B cell (primary cell): ENCODE results near the gene FTO. TPM values are rescaled to one million over a fixed set of nuclear protein-coding genes. Genes with fewer than 3 reads are reported as not detected.

Experiments
- ATAC-seq: fragments of 200-7000 bp; cut with Tn5 transposase; one replicate; pipeline ENCODE4 v1.10.0; 2021; ENCODE audit warnings: low read depth, mild to moderate bottlenecking, moderate number of reproducible peaks, moderate library complexity
- CTCF ChIA-PET: fragments of 350-600 bp; sonication (Branson Sonifier 250); formaldehyde crosslinking; loops from one replicate; lab custom pipeline; 2021; ENCODE audit warnings: antibody characterized with exemption, inconsistent platforms; lab: Charles Lee
- POLR2A ChIA-PET: fragments of 350-600 bp; sonication (Branson Sonifier 250); formaldehyde crosslinking; loops from one replicate; lab custom pipeline; 2021; ENCODE audit warnings: antibody characterized with exemption; lab: Charles Lee
- DNase-seq: peaks from one replicate; pipeline ENCODE4 v3.0.0; 2013
- H2AFZ ChIP-seq: 2 replicates; pipeline ENCODE4 v1.6.1; 2012; ENCODE audit warnings: mild to moderate bottlenecking, low read depth, low read length; ENCODE audit not compliant: insufficient read depth, poor library complexity, severe bottlenecking
- H3K27ac ChIP-seq, 2 donors: 1 replicate in 1 of 2; 2 replicates in 1 of 2; pipeline ENCODE4 v1.5.1; 2012 to 2013; ENCODE audit warnings: low read length in 2 of 2, mild to moderate bottlenecking in 2 of 2, moderate library complexity in 1 of 2
- H3K27me3 ChIP-seq, 4 experiments: fragments of 200-600 bp in 1 of 4; sonication (generic) in 1 of 4; replicated peaks in 1 of 4; 1 replicate in 2 of 4; 2 replicates in 2 of 4; pipeline versions ENCODE4 v1.6.1 to v1.7.0; 2013 to 2016; ENCODE audit warnings: low read length in 3 of 4, mild to moderate bottlenecking in 2 of 4, mixed read lengths in 1 of 4, moderate library complexity in 1 of 4; ENCODE audit not compliant: insufficient read depth in 4 of 4, control insufficient read depth in 3 of 4; ENCODE audit errors: control extremely low read depth in 1 of 4
- H3K36me3 ChIP-seq, 2 experiments: replicated peaks in 1 of 2; 1 replicate in 1 of 2; 2 replicates in 1 of 2; pipeline versions ENCODE4 v1.6.1 to v1.7.1; 2013; ENCODE audit warnings: low read length in 1 of 2; ENCODE audit not compliant: insufficient read depth in 2 of 2, control insufficient read depth in 1 of 2; ENCODE audit errors: control extremely low read depth in 1 of 2, extremely low read depth in 1 of 2
- H3K4me1 ChIP-seq, 2 donors: fragments of 200-600 bp in 1 of 2; sonication (generic) in 1 of 2; 1 replicate in 1 of 2; 2 replicates in 1 of 2; pipeline versions ENCODE4 v1.5.1 to v1.6.1; 2013 to 2017; ENCODE audit warnings: low read length in 2 of 2; ENCODE audit not compliant: control insufficient read depth in 2 of 2, insufficient read depth in 2 of 2
- H3K4me2 ChIP-seq: replicated peaks from 2 replicates; pipeline ENCODE3; 2012; ENCODE audit warnings: mild to moderate bottlenecking, low read depth, low read length; ENCODE audit not compliant: poor library complexity, severe bottlenecking
- H3K4me3 ChIP-seq, 5 experiments: fragments of 200-600 bp in 1 of 5; sonication (generic) in 1 of 5; 1 replicate in 3 of 5; 2 replicates in 2 of 5; pipeline versions ENCODE4 v1.5.1 to v1.7.0; 2011 to 2016; ENCODE audit warnings: low read length in 4 of 5, mild to moderate bottlenecking in 4 of 5, low read depth in 2 of 5, control low read depth in 1 of 5, moderate library complexity in 1 of 5; ENCODE audit not compliant: insufficient read depth in 1 of 5; ENCODE audit errors: control extremely low read depth in 1 of 5, extremely low read depth in 1 of 5
- H3K79me2 ChIP-seq: fragments of 200-600 bp; sonication (generic); one replicate; pipeline ENCODE4 v1.6.0; 2016; ENCODE audit warnings: low read length; ENCODE audit not compliant: control insufficient read depth, insufficient read depth
- H3K9ac ChIP-seq: fragments of 200-600 bp; sonication (generic); 2 replicates; pipeline ENCODE4 v1.6.1; 2017; ENCODE audit warnings: mild to moderate bottlenecking, low read length, moderate library complexity
- H3K9me3 ChIP-seq, 3 donors: one replicate each; pipeline versions ENCODE4 v1.6.1 to v1.7.1; 2013; ENCODE audit warnings: low read length in 2 of 3; ENCODE audit not compliant: control insufficient read depth in 2 of 3, insufficient read depth in 1 of 3; ENCODE audit errors: control extremely low read depth in 1 of 3
- H4K20me1 ChIP-seq: 2 replicates; pipeline ENCODE4 v1.6.0; 2012; ENCODE audit warnings: mild to moderate bottlenecking, low read length; ENCODE audit not compliant: insufficient read depth, control insufficient read depth, poor library complexity, severe bottlenecking
- H3K27ac Mint-ChIP-seq: one replicate; pipeline ENCODE4 v1.8.0; 2021; ENCODE audit warnings: mixed read lengths
- H3K27me3 Mint-ChIP-seq: one replicate; pipeline ENCODE4 v1.8.0; 2021; ENCODE audit warnings: mixed read lengths
- H3K4me1 Mint-ChIP-seq: one replicate; pipeline ENCODE4 v1.8.0; 2021; ENCODE audit warnings: mixed read lengths
- H3K4me3 Mint-ChIP-seq: one replicate; pipeline ENCODE4 v1.8.0; 2021; ENCODE audit warnings: mixed read lengths
- H3K9me3 Mint-ChIP-seq: one replicate; pipeline ENCODE4 v1.8.0; 2022; ENCODE audit warnings: mixed read lengths; ENCODE audit not compliant: insufficient read depth
- EZH2 ChIP-seq: IDR thresholded peaks from 2 replicates; pipeline ENCODE4 v1.6.1; 2012; ENCODE audit warnings: borderline replicate concordance, low read depth, mild to moderate bottlenecking, moderate library complexity, low read length; ENCODE audit not compliant: insufficient read depth, poor library complexity, severe bottlenecking
- WGBS: methylation state at CpG from one replicate; pipeline ENCODE4 v1.1.5; 2013; ENCODE audit warnings: missing lambda C conversion rate; ENCODE audit not compliant: insufficient coverage; 5-methylcytosine and 5-hydroxymethylcytosine counted together
- intact Hi-C: fragments of 100-400 bp; cut with micrococcal nuclease; formaldehyde crosslinking; loops from one replicate; pipeline ENCODE4 v1.10.0; 2022
- polyA plus RNA-seq: library from polyadenylated mRNA; depleted of rRNA; stranded (reverse); fragments of >200 nt; gene quantifications from 2 replicates; pipeline ENCODE4 v1.2.3, GENCODE V29; 2012
- total RNA-seq, 2 donors: library from RNA; stranded (reverse); fragments of 120-200 nt in 1 of 2; gene quantifications; 1 replicate in 1 of 2; 2 replicates in 1 of 2; pipeline versions ENCODE4 v1.2.3 to v1.2.4, GENCODE V29; 2013 to 2022
- TF ChIP-seq, protein P1 (sequence below): fragments of 200-600 bp; IDR thresholded peaks from one replicate; pipeline ENCODE4 v1.8.0; 2022; ENCODE audit warnings: antibody characterized with exemption, mild to moderate bottlenecking

The FTO gene
- total and polyA plus RNA-seq, 2 donors (not counting 1 experiment from before 2014, with no cell fraction given) = 26.5 to 68.5 TPM

DNA sequence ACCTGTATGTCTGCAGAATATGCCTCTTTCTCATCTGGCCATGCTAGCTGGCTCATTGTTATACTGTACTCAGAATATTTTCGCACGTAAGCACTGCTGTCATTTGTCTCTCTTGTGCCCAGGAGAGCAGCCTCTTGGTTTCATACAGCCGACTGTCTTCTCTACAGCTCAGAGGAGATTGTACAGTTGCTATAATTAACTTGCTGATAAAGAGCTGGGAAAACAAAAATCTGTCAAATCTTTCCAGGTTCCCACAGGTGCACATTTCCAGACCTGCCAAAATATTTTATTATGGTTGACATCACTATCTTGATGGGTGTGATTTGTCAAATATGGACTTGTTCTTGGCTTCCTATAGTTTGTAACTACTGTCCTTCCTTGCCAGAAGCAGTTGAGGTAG, 122.7 kb downstream of the FTO start:
- H3K4me1 Mint-ChIP-seq = no peaks in the 10 kb centered on the region
- peaks cover 1% of the 10 kb centered on the region for H3K79me2 ChIP-seq
- no peak overlapping the region for H3K27ac Mint-ChIP-seq
- H3K4me3 Mint-ChIP-seq = no peak overlapping the region
- peaks cover 0 to 5% of the 10 kb centered on the region in 2 experiments for H3K36me3 ChIP-seq
- H3K4me2 ChIP-seq = no peak overlapping the region
- no peaks in the 10 kb centered on the region for H3K27me3 Mint-ChIP-seq
- no peak overlapping the region for H3K4me3 ChIP-seq
- no peaks in the 10 kb centered on the region for H3K9me3 Mint-ChIP-seq
- ChIA-PET CTCF (no interaction called here), POLR2A (no interaction called here)
- DNase-seq = no peak
- no peak overlapping the region for H2AFZ ChIP-seq
- peaks cover 4% of the 10 kb centered on the region for H4K20me1 ChIP-seq
- 100% methylated on average over 3 of the region's 3 CpGs for WGBS
- no peak for ATAC-seq
- no peak for TF ChIP-seq EZH2
- TF ChIP-seq, protein P1, sequence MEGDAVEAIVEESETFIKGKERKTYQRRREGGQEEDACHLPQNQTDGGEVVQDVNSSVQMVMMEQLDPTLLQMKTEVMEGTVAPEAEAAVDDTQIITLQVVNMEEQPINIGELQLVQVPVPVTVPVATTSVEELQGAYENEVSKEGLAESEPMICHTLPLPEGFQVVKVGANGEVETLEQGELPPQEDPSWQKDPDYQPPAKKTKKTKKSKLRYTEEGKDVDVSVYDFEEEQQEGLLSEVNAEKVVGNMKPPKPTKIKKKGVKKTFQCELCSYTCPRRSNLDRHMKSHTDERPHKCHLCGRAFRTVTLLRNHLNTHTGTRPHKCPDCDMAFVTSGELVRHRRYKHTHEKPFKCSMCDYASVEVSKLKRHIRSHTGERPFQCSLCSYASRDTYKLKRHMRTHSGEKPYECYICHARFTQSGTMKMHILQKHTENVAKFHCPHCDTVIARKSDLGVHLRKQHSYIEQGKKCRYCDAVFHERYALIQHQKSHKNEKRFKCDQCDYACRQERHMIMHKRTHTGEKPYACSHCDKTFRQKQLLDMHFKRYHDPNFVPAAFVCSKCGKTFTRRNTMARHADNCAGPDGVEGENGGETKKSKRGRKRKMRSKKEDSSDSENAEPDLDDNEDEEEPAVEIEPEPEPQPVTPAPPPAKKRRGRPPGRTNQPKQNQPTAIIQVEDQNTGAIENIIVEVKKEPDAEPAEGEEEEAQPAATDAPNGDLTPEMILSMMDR = no peak
- H3K4me1 ChIP-seq = peaks cover 0 to 12% of the 10 kb centered on the region in 2 donors
- intact Hi-C loops = no loop called here
- H3K27me3 ChIP-seq = no peaks in the 10 kb centered on the region
- H3K9ac ChIP-seq = no peak overlapping the region
- no peaks in the 10 kb centered on the region for H3K9me3 ChIP-seq
- no peak overlapping the region for H3K27ac ChIP-seq

- Histone ChIP-seq H3K9ac (no peak overlapping the region), H3K9me3 (no peaks in the 10 kb centered on the region), H3K4me3 (no peak overlapping the region), H3K36me3 (peaks cover 0 to 5% of the 10 kb centered on the region in 2 experiments), H3K4me2 (no peak overlapping the region), H3K27me3 (no peaks in the 10 kb centered on the region), H2AFZ (no peak overlapping the region), H3K4me1 (peaks cover 0 to 10% of the 10 kb centered on the region in 2 donors), H3K79me2 (peaks cover 4% of the 10 kb centered on the region), H4K20me1 (peaks cover 4% of the 10 kb centered on the region), H3K27ac (no peak overlapping the region)
- TF ChIP-seq, protein P1 = no peak
- TF ChIP-seq EZH2 = no peak
- Mint-ChIP-seq H3K9me3 (no peaks in the 10 kb centered on the region), H3K4me1 (no peaks in the 10 kb centered on the region), H3K27ac (no peak overlapping the region), H3K4me3 (no peak overlapping the region), H3K27me3 (no peaks in the 10 kb centered on the region)
- DNase-seq (no peak), ATAC-seq (no peak)
- WGBS = 100% methylated on average over 1 of the region's 5 CpGs
- CTCF ChIA-PET = no interaction called here
- intact Hi-C loops = no loop called here
- POLR2A ChIA-PET = no interaction called here
Measured at GRCh38 chr16:53827741-53828140, 123.8 kb downstream of the FTO start.
